GM21737 (cell line): ENCODE measurements around the gene NAXD.
"Not testable (repeated sequence)": the region's sequence is repeated elsewhere in the genome, so short reads cannot be mapped to it uniquely, and the experiment has no call there.

Experiments used
- ATAC-seq: cut with Tn5 transposase; IDR thresholded peaks from one replicate; pipeline ENCODE4 v1.9.1; 2021; ENCODE audit warnings: mild to moderate bottlenecking, moderate library complexity; ENCODE audit not compliant: unreplicated experiment

The NAXD gene

DNA sequence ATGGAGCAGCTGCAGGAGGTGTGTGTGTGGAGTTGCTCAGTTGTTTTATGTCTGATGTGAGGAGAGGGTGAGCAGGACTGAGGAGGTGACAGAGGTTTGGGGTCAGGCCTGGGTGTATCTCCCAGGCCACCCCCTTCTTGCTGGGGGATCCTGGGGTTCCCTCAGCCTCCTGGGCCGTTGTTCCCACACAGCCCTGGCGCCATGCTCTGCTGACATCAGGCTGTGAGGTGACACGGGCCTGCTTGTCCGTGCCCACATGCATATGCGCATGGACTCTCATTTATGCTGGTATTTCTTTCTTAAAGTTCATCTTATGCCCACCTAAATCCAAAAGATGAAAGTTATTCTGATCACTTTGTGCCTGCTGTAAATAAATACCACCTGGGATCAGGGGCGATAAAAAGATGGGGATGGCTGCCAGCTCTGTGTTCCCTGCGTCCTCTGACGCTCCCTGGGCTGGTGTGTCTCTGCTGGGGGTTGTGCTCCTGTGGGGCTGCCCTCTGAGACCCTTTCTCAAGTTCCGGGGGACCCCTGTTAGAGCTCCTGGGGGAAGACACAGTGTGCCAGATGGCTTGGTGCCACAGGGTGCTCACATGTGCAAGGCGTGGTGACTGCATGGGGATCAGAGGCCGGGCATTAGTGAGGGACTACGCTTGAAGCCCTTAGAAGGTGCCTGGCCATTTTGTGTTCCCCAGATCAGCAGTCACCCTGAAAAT lies 12.6 kb downstream of the NAXD start:
- ATAC-seq = no peak

DNA sequence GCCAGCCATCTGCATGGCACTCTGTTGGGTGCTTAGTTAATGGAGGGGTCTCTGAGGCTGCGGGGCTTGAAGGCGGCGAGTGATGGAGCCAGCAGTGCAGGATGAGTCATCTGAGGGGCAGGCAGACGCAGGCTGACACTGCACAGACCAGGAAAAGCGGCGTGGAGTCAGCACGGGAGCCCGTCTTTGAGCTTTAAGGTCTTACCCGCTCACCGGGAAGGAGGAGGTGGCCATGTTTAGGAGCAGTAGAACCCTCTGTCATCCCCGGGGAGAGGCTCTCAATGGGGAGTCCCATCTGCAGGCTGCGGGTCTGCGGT lies 13.1 kb downstream of the NAXD start:
- ATAC-seq = no peak

DNA sequence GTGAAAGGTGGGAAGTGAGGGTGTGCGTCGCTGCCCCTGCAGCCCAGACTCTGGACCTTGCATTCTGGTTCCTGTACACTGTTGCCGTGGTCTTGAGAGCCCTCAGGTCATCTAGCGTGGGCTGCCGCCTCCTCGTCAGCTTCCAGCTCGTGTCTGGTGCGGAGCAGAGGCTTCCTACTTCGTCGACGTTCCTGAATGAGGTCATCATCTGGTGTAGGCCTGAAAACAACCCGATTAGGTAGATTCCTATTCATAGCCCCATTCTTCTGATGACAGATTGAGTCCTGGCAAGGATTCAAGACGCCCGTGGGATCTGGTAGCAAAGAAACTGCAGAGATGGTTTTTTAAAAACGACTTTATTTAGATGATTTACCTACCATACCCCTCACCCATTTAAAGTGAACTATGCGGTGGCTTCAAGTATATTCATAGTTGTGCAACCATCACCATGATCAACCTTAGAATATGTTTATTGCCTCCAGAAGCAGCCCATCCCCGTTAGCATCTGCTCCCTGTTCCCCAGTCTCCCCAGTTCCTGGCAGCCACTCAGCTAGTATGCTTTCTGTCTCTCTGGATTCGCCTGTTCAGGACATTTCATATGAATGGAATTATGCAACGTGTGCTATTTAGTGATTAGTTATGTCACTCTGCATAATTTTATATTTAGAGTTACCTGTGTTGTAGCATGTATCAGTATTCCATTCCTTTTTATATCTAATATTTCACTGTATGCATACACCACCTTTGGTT lies 13.8 kb downstream of the NAXD start:
- no peak for ATAC-seq

DNA sequence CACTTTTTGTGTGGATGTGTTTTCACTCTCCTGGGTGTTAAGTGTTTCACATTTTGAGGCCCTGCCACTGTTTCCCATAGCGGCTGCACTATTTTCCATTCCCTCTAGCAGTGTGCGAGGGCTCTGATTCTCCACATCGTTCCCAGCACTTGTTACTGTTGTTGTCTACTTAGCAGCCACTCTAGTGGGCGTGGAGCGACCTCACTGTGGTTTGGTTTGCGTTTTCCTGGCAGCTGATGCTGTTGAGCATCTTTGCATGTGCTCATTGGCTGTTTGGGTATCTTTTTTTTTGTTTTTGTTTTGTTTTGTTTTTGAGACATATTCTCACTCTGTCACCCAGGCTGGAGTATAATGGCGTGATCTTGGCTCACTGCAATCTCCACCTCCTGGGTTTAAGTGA lies 14.4 kb downstream of the NAXD start:
- no peak for ATAC-seq

DNA sequence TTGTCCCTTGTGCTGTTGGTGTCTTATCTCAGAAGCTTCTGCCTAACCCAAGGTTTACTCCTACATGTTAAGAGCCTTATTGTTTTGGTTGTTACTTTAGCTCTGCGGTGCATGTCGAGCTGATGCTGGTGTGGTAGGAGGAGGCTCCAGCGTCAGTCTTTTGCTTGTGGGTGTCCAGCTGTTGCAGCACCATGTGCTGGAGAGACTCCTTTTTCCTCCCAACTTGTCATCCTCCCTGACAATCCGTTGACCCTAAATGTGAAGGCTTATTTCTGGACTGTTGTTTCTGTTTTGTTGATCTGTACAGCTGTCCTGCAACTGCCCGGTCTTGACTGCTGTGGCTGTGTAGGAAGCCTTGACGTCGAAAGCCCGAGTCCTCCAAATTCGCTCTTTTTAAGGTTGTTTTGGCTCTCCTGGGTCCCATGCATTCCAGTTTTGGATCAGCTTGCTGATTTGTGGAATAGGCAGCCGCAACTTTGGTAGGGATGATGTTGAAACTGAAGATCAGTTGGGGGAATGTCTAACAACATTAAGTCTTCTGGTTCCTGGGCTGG lies 15.3 kb downstream of the NAXD start:
- ATAC-seq = no peak

DNA sequence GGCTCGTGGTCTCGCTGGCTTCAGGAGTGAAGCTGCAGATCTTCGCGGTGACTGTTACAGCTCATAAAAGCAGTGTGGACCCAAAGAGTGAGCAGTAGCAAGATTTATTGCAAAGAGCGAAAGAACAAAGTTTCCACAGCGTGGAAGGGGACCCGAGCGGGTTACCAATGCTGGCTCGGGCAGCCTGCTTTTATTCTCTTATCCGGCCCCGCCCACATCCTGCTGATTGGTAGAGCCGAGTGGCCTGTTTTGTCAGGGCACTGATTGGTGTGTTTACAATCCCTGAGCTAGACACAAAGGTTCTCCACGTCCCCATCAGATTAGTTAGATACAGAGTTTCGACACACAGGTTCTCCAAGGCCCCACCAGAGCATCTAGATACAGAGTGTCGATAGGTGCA lies 16.9 kb downstream of the NAXD start:
- not testable (repeated sequence) for ATAC-seq

DNA sequence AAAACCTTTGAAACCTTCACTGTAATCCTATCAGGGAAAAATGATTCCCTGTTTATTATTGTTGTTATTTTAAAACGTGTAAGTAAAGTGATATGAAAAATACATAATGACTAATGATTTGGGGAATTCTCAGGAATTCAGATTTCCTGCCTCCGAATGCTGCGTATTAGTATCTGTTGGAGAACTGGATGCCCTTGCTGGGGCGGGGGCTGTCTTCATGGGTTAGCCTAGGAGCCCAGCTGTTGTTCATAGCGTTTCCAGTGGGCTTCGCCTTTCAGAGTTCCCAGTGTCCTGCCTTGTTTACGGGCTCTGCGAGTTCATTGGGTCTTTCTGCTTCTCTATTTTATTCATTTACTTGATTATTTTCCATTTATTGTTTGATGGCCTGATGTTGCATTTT lies 18.4 kb downstream of the NAXD start:
- no peak for ATAC-seq

DNA sequence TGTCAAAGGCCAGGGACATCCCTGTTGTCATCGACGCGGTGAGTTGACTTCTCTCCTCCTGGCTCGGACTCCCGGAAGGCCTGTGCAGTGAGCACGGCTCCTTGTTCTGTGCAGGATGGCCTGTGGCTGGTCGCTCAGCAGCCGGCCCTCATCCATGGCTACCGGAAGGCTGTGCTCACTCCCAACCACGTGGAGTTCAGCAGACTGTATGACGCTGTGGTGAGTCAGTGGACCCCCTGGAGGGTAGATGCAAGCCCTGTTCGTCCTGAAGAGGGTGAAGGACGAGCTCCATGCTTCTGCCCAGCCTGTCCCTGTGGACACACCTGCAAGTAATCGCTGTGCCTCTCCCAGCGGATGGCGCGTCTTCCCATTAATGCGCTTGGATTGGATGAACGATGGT lies 19.2 kb downstream of the NAXD start:
- ATAC-seq = no peak

DNA sequence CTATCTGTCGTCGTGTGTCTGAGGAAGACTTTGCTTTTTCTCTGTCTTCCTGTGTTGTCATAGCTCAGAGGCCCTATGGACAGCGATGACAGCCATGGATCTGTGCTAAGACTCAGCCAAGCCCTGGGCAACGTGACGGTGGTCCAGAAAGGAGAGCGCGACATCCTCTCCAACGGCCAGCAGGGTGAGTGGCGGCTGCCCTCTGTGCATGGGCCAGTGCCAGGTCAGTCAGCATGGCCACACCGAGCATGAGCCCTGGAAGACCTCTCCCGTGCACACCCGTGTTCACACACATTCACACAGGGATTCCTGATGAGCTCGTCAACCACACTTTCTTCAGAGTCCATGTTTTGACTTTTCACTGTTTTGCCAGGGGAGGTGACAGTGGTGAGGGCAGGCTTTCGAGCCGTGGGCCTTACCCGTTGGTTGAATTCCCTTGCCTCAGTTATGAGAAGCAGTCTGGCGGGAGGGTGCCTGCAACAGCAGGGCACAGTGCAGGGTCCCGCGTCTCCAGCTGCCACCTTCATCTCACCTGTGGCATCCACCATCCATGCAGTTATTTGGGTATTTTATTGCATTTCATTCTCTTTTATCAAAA lies 20.2 kb downstream of the NAXD start:
- no peak for ATAC-seq

DNA sequence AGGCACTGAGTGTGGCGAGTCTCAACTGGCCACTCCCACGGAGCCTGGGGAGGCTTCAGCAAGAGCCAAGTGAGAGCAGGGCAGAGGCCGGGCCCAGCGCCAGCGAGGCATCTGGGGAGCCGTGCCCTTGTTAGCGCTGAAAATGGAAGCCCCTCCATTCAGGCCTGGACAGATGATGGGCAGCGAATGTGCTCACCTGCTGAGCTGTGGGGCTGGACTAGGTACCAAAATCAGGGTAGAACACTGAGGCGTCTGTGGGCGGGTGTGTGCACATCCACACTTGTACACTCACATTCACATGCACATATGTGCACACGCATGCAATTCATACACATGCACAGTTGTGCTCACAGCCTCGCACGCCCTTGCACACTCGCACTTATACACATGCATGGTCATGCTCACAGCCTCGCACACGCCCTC lies 20.7 kb downstream of the NAXD start:
- ATAC-seq = no peak

DNA sequence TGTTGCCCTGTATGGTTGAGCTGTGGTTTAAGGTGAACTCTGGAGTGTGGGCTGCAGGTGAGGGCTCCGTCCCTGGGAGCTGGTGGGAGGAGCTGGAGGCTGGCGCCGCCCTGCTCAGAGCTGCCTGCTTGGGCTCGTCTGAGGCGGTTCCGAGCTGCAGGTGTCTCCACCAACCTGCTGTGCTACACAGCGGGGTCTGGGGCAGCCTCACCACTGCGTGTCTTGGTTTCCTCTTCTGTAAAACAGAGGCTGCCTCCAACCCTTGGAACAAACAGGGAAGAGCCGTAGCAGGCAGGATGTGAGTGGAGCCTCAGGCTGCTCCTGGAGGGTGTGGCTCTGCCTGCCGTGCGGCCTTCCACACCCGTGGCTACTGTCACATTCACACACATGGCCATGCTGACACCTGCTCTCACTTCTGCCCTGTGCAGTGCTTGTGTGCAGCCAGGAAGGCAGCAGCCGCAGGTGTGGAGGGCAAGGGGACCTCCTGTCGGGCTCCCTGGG lies 21.4 kb downstream of the NAXD start:
- no peak for ATAC-seq

DNA sequence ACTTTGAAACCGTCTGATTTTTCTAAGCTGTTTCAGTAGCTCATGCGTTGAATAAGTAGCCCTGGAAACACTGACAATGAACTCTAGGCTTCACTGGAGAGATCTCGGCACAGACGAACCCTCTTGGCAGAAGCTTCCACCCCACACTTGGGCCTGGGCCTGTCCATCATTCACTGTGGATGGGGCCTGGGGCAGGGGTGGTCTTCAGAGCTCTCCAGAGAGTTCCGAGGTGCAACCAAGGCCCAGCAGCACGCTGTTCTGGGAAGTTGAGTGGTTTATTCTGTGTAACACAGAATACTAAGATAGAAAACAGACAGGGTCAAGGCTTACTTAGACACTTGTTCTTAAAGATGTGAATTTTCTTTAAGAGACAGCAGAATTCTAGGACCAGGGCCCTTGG lies 21.9 kb downstream of the NAXD start:
- no peak for ATAC-seq

DNA sequence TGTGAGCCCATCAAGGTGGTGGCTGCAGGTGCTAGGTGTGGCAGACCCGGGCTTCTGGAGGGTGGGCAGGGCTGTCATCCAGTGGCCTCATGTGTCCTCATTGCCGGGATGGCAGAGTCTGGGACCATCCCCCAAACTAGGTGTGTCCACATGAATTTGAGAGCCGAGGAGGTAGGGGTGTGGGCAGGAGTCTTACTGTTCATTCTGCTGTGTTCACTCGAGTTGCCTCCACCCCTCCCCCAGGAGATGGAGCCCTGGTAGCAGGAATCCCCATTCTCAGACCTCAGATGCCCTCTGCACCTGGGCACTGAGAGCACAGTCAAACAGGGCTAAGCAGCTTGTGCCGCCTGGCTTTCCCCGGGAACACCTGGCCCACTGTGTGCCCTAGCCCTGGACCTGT lies 22.4 kb downstream of the NAXD start:
- ATAC-seq = no peak

DNA sequence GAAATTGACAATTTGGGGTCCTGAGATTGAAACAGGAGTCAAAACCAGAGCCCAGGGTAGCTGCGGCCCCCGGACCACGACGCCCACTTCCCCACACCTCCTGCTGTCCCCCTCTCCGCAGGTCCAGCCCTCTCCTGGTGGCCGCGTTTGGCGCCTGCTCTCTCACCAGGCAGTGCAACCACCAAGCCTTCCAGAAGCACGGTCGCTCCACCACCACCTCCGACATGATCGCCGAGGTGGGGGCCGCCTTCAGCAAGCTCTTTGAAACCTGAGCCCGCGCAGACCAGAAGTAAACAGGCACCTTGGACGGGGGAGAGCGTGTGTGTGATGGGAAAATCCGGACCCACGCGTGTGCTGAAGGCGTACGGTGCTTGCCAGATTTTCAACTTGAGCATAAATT lies 22.9 kb downstream of the NAXD start:
- ATAC-seq = no peak

DNA sequence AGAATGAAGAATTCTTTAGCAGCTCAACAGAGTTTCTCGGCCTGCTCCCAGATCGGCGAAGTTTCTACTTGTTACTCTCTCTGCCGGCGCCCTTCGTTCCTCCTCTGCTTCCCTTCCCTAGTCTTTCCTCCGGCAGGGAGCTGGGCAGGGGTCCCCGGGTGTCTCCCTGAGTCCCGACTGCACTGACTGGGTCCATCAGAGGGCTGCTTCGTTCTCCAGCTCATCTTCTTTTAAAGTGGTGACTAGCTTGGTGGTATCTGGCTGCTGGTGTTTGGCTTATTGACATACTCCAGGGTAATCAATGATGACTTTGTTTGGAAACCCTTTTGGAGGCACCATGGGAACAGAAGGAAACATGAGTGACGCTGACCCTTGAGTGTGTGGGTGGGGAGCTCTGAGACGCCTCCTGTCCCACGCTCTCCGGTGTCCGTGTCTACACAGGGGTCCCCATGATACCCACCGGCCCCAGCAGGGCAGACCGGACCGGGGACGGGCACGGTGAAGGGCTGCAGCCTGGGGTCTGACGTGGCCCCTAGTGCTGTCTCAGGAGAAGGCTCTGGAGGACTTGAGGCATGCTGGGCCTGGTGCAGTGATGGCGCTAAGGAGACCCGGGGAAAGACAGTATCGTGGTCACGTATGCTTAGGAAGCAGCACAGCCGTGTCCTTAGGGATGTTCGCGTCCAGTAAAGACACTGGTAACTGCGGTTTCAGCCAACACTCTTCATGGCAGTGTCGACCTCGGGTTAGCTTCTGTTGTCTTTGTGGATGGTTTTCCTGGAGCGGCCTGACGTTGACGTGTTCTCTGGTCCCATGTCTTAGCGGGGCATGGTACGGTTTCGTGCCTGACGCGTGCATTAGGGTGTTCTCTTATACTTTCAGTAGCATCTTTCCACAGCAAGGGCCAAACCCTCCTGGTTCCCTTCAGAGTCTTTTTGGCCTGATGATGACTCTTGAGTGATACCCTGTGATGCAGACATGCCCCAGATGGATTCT lies 23.8 kb downstream of the NAXD start:
- no peak for ATAC-seq

DNA sequence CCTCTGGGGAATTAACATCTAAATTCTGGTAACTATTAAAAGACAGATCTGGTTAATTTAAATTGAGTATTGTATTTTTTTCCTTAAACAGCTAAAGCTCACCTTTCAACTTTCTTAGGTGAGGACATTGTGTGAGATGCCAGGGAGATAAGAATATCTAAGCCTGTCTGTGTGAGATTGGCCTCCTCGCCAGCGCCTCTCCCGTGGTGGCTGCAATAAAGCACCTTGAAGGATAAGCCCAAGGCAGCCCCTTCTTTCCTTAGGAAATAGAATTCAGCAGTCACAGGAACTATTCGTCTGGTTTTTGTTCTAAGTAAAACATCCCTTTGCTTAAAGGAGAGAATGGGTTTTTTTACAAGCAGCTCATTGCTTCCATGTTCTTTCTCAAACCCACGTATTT lies 24.6 kb downstream of the NAXD start:
- no peak for ATAC-seq

DNA sequence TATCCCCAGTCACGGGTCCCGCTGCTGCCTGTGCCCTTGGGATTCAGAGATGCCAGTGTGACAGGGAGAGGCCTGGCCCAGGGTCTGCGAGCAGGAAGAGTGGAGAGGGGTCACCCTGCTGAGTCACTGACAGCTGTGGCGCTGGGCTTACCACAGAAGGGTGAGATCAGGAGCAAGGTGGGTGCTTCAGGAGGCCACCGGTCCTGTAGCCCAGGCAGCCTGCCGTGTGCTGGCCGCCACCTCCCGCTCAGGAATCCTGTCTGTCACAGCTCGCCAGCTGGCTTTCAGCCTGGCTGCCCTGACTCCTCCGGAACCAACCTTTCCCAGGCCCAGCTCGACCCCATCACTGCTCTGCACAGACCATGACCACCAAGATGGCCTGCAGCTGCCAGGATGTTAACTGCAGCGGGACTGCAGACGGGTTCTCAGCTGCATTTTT lies 25.3 kb downstream of the NAXD start:
- ATAC-seq = no peak

DNA sequence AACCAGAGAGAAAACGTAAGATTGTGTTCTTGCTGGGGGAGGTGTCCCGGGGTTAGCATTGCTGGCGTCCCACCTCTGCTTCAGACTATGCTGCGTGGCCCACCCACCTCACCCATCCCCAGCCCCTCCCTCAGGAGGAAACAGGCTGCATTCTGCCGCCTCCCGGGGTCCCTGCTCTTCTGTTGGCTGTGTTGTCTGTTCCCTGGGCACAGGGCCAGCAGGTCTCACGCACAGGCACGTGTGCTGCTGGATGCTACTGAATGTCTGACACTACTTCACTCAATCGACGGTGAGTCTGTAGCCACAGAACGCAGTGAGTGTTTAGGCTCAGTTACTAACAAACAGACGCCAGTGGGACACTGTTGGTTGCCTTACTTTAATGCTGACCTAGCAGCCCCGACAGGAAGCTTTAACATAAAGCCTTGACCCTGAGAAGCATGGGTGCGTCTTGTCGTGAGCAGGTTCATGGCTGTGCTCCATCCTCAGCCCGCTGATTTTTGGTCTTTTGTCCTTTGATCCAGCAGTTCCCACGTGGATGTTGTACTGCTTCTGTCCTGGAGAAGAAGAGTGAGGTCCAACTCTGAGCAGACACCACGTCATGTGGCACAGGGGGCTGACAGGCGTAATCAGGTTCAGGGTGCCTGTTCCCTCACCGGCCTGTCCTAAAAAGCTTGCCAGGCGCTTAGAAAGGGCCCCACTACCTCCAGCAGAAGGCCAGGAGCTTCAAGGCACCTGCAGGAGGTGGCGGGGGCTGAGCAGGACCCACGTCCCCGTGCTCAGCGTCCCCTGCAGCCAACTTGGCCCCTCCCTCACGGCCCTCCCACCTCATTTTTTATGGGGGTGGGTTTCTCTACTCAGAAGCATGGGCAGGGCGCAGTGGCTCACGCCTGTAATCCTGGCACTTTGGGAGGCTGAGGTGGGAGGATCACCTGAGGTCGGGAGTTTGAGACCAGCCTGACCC lies 26.0 kb downstream of the NAXD start:
- no peak for ATAC-seq

DNA sequence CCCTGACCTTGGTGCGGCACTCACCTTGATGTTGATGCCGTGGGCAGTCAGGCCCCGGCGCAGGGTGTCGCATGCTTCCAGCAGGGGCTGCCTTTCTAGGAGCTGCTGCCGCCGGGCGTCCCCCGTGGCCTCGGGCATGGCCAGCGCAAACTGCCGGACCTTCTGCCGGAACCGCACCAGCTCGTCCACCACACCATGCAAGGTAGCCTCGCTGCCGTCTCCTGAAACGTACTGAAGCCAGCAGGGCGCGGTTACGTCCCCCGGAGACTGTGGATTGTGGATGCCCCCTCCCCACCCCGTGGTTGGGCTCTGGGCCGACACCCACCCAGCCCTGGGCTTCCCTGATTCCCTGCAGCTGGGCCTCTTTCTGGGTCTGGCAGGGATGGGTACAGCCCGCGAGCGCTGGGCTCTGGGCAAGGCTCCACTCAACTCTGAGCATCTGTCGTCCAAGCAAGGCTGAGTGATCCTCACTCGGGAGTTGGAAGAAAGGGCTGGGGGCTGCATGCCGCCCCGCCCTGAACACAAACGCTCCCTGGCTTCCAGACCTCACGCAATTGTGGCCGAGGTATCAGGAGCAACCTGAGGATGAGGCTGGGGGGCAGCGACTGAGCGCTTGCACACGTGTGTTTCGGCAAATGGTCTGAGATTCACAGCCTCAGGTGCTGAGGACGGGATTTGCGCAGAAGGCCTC lies 27.1 kb downstream of the NAXD start:
- no peak for ATAC-seq
